Coronary artery (tissue), 2 donors: Measurements from ENCODE around the gene MSANTD4.

ENCODE experiments used
- DNase-seq: peaks from one replicate; pipeline ENCODE4 v3.0.0-alpha.2; 2017; ENCODE audit warnings: low spot score
- H3K27ac ChIP-seq, 2 donors: fragments of 200-600 bp; sonication (generic); one replicate each; pipeline ENCODE4 v1.5.1; 2016 to 2019
- H3K4me3 ChIP-seq: fragments of 200-600 bp; sonication (generic); 2 replicates; pipeline ENCODE4 v1.5.1; 2016; ENCODE audit warnings: mild to moderate bottlenecking, moderate library complexity
- CTCF ChIP-seq: fragments of 200-600 bp; sonication (generic); IDR thresholded peaks from one replicate; pipeline ENCODE4 v1.5.1; 2019; ENCODE audit warnings: antibody characterized with exemption

MSANTD4 gene

DNA sequence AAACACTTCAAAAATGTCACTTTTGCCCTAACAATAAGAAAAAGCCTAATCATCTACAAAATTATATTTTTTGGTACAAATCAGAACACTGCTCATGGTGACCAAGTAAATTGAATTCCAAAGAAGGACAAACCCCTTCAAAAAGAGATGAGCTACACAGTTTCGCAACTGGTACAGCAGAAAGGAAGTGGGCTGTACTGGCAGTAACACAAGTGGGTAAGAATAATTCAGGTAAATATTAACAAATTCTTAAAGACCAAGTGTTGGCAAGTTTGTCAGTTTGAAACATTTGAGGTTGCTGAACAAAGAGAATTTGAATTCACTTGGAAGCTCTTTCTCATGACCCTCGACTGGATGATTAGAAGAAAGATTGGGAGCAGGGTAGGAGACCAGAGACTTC lies 35.5 kb downstream of the MSANTD4 start:
- no peak for TF ChIP-seq CTCF

GRCh38 chr11:105979997-105980703 lies 41.9 kb downstream of the MSANTD4 start:
- no peak for DNase-seq
- TF ChIP-seq CTCF = no peak
- no peak overlapping the region for H3K27ac ChIP-seq
- H3K4me3 ChIP-seq = no peak overlapping the region

More for the DNA sequence above, 35.5 kb downstream of the MSANTD4 start:
- H3K4me3 ChIP-seq = no peak overlapping the region
- no peak for DNase-seq
- no peak overlapping the region for H3K27ac ChIP-seq

DNA sequence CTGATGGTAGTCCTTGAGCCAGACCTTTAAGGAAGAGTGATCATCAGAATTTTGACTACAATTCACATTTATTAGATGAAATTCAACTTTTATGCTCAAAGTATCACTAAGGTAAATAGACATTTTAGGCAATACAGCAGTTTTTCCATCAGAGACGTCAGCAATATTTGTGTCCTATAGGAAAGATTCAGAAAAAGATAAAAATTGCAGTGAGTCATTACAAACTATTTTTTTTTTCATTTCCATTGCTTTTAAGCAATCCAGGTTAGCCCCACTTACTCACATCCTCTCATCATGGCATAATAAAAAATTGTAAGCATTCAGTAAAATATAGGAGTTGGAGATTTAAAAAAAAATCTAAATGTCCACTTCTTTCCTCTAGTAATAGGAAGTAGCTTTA lies 46.9 kb downstream of the MSANTD4 start:
- no peak overlapping the region for H3K27ac ChIP-seq
- no peak for TF ChIP-seq CTCF
- no peak overlapping the region for H3K4me3 ChIP-seq
- DNase-seq = no peak

DNA sequence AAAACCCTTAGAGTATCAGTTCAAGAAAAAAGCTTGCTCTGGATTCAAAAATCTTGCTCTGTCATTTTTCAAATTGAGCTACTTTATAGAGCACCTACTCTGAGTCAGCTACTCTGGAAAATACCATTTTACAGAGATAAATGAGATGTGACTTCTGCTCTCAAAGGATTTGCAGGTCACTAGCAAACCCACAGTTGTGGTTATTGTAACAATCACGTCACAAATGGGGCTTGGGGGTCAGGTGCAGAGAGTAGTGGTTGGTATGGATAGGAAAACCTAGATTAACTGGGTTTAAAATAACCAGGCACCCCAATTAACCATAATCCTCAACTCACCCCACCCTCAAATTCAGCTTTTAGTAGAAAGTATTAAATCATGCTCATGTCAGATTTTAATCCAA lies 52.3 kb downstream of the MSANTD4 start:
- DNase-seq = no peak
- no peak overlapping the region for H3K4me3 ChIP-seq
- TF ChIP-seq CTCF = no peak

GRCh38 chr11:105968021-105968697 lies 53.9 kb downstream of the MSANTD4 start:
- Histone ChIP-seq H3K27ac (no peak overlapping the region), H3K4me3 (no peak overlapping the region)
- DNase-seq = no peak
- TF ChIP-seq CTCF = no peak

More for the DNA sequence above, 52.3 kb downstream of the MSANTD4 start:
- no peak overlapping the region for H3K27ac ChIP-seq

GRCh38 chr11:105960252-105961245 lies 61.5 kb downstream of the MSANTD4 start:
- Histone ChIP-seq H3K4me3 (no peak overlapping the region), H3K27ac (no peak overlapping the region)
- no peak for TF ChIP-seq CTCF
- no peak for DNase-seq
